Keratinocyte (primary cell): ENCODE measurements around the gene WFDC2.

Experiments
- EZH2 ChIP-seq: IDR thresholded peaks from one replicate; pipeline ENCODE4 v1.6.1; 2012; ENCODE audit warnings: inconsistent platforms, mild to moderate bottlenecking, low read length, moderate library complexity
- TF ChIP-seq, protein P1 (sequence below), 3 experiments: IDR thresholded peaks in 1 of 3; conservative IDR thresholded peaks in 1 of 3; optimal IDR thresholded peaks in 1 of 3; 2 replicates in 2 of 3; 3 replicates in 1 of 3; pipeline versions ENCODE3 to v1.5.1; 2011; ENCODE audit warnings: low read length in 3 of 3, mild to moderate bottlenecking in 3 of 3, moderate library complexity in 2 of 3, control low read depth in 1 of 3, inconsistent platforms in 1 of 3; ENCODE audit not compliant: insufficient read depth in 2 of 3; ENCODE audit errors: extremely low read depth in 1 of 3

DNA sequence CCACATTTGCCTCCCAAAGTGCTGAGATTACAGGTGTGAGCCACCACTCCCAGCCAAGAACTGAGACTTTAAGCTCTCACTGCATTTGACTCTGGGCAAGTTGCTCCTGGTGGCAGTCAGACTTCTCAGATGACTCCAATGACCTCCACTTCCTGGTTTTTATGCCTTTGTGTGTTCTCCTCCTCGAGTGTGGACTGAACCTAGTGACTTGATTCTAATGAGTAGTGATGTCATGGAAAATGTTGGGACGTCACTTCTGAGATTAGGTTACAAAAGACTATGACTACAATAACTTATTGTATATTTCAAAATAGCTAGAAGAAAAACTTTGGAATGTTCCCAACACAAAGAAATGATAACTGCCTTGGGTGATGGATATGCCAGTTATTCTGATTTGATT is 33.9 kb downstream of the WFDC2 start:
- TF ChIP-seq, protein P1, sequence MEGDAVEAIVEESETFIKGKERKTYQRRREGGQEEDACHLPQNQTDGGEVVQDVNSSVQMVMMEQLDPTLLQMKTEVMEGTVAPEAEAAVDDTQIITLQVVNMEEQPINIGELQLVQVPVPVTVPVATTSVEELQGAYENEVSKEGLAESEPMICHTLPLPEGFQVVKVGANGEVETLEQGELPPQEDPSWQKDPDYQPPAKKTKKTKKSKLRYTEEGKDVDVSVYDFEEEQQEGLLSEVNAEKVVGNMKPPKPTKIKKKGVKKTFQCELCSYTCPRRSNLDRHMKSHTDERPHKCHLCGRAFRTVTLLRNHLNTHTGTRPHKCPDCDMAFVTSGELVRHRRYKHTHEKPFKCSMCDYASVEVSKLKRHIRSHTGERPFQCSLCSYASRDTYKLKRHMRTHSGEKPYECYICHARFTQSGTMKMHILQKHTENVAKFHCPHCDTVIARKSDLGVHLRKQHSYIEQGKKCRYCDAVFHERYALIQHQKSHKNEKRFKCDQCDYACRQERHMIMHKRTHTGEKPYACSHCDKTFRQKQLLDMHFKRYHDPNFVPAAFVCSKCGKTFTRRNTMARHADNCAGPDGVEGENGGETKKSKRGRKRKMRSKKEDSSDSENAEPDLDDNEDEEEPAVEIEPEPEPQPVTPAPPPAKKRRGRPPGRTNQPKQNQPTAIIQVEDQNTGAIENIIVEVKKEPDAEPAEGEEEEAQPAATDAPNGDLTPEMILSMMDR (optimal IDR thresholded peaks at IDR 0.05 in 1 of 3, IDR thresholded peaks at IDR 0.05 in 1 of 3, conservative IDR thresholded peaks at IDR 0.05 in 1 of 3; ENCODE audit: extremely low read depth in 1 of 3, insufficient read depth in 2 of 3, low read length in 3 of 3) = no peak
- TF ChIP-seq EZH2 = no peak
